Measurements from ENCODE around the gene CCDC171. TPM values are rescaled to one million over a fixed set of nuclear protein-coding genes. Genes with fewer than 3 reads are reported as not detected.

Gene CCDC171
- total RNA-seq, 1 experiment from 2014 or later = 2.8 TPM

GRCh38 chr9:15915711-15916110, 362.9 kb downstream of the CCDC171 start:
- H3K27me3 Mint-ChIP-seq (ENCODE audit: low read depth) = no peaks in the 10 kb centered on the region
- no peak for DNase-seq (ENCODE audit: low spot score)
- POLR2A ChIA-PET = no interaction called here
- peaks cover 8% of the 10 kb centered on the region for H3K36me3 Mint-ChIP-seq
- no peak for ATAC-seq
- CTCF ChIA-PET = no interaction called here
- no peaks in the 10 kb centered on the region for H3K4me1 Mint-ChIP-seq
- H3K4me3 Mint-ChIP-seq = no peak overlapping the region
- no peak overlapping the region for H3K27ac Mint-ChIP-seq
- TF ChIP-seq HMGXB4 (CRISPR knock-in tag; IDR thresholded peaks at IDR 0.05) = no peak
- TF ChIP-seq ZNF671 (CRISPR knock-in tag; IDR thresholded peaks at IDR 0.05) = no peak
- no peak for TF ChIP-seq ATF2 (CRISPR knock-in tag; IDR thresholded peaks at IDR 0.05; ENCODE audit: borderline replicate concordance, low read depth)
- TF ChIP-seq, protein P1, sequence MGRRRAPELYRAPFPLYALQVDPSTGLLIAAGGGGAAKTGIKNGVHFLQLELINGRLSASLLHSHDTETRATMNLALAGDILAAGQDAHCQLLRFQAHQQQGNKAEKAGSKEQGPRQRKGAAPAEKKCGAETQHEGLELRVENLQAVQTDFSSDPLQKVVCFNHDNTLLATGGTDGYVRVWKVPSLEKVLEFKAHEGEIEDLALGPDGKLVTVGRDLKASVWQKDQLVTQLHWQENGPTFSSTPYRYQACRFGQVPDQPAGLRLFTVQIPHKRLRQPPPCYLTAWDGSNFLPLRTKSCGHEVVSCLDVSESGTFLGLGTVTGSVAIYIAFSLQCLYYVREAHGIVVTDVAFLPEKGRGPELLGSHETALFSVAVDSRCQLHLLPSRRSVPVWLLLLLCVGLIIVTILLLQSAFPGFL (CRISPR knock-in tag; IDR thresholded peaks at IDR 0.05; ENCODE audit: borderline replicate concordance) = no peak
- no peak for TF ChIP-seq NFATC4 (CRISPR knock-in tag; IDR thresholded peaks at IDR 0.05)
- peaks cover 17% of the 10 kb centered on the region for H3K9me3 Mint-ChIP-seq

- ATAC-seq (no peak), DNase-seq (ENCODE audit: low spot score) (no peak)
- H3K4me3 Mint-ChIP-seq = no peak overlapping the region
- no peak overlapping the region for H3K27ac Mint-ChIP-seq
- H3K27me3 Mint-ChIP-seq (ENCODE audit: low read depth) = no peaks in the 10 kb centered on the region
- POLR2A ChIA-PET = no interaction called here
- TF ChIP-seq, protein P2, sequence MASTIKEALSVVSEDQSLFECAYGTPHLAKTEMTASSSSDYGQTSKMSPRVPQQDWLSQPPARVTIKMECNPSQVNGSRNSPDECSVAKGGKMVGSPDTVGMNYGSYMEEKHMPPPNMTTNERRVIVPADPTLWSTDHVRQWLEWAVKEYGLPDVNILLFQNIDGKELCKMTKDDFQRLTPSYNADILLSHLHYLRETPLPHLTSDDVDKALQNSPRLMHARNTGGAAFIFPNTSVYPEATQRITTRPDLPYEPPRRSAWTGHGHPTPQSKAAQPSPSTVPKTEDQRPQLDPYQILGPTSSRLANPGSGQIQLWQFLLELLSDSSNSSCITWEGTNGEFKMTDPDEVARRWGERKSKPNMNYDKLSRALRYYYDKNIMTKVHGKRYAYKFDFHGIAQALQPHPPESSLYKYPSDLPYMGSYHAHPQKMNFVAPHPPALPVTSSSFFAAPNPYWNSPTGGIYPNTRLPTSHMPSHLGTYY (CRISPR knock-in tag; IDR thresholded peaks at IDR 0.05) = no peak
- TF ChIP-seq ZNF281 (CRISPR knock-in tag; IDR thresholded peaks at IDR 0.05) = no peak
- TF ChIP-seq, protein P3, sequence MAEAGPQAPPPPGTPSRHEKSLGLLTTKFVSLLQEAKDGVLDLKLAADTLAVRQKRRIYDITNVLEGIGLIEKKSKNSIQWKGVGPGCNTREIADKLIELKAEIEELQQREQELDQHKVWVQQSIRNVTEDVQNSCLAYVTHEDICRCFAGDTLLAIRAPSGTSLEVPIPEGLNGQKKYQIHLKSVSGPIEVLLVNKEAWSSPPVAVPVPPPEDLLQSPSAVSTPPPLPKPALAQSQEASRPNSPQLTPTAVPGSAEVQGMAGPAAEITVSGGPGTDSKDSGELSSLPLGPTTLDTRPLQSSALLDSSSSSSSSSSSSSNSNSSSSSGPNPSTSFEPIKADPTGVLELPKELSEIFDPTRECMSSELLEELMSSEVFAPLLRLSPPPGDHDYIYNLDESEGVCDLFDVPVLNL (CRISPR knock-in tag; IDR thresholded peaks at IDR 0.05; ENCODE audit: borderline replicate concordance, low read depth) = no peak
- no peak for TF ChIP-seq HMGA2 (CRISPR knock-in tag; IDR thresholded peaks at IDR 0.05)
- TF ChIP-seq ATF1 (CRISPR knock-in tag; IDR thresholded peaks at IDR 0.05) = no peak
- TF ChIP-seq, protein P4, sequence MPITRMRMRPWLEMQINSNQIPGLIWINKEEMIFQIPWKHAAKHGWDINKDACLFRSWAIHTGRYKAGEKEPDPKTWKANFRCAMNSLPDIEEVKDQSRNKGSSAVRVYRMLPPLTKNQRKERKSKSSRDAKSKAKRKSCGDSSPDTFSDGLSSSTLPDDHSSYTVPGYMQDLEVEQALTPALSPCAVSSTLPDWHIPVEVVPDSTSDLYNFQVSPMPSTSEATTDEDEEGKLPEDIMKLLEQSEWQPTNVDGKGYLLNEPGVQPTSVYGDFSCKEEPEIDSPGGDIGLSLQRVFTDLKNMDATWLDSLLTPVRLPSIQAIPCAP (CRISPR knock-in tag; IDR thresholded peaks at IDR 0.05) = no peak
- no peak for TF ChIP-seq ZNF121 (CRISPR knock-in tag; IDR thresholded peaks at IDR 0.05)
- no peak for TF ChIP-seq MYBL2 (CRISPR knock-in tag; IDR thresholded peaks at IDR 0.05)
- no peak for TF ChIP-seq ZNF317 (CRISPR knock-in tag; IDR thresholded peaks at IDR 0.05; ENCODE audit: borderline replicate concordance, low read depth)
- no peak for TF ChIP-seq SMAD3 (CRISPR knock-in tag; IDR thresholded peaks at IDR 0.05; ENCODE audit: borderline replicate concordance)
- no peak for TF ChIP-seq SOX15 (CRISPR knock-in tag; IDR thresholded peaks at IDR 0.05)
- peaks cover 8% of the 10 kb centered on the region for H3K9me3 Mint-ChIP-seq
- H3K36me3 Mint-ChIP-seq = no peaks in the 10 kb centered on the region
- no peaks in the 10 kb centered on the region for H3K4me1 Mint-ChIP-seq
- CTCF ChIA-PET = no interaction called here
Measured at GRCh38 chr9:15927161-15927560, 374.3 kb downstream of the CCDC171 start.
